ENCODE results near the gene FCN1.

FCN1 gene

GRCh38 chr9:134964271-134965055 is 46.8 kb upstream of the FCN1 start:
- peaks cover 30% of the 10 kb centered on the region for H3K27me3 Mint-ChIP-seq (ENCODE audit: low read depth)
- TF ChIP-seq, protein P1, sequence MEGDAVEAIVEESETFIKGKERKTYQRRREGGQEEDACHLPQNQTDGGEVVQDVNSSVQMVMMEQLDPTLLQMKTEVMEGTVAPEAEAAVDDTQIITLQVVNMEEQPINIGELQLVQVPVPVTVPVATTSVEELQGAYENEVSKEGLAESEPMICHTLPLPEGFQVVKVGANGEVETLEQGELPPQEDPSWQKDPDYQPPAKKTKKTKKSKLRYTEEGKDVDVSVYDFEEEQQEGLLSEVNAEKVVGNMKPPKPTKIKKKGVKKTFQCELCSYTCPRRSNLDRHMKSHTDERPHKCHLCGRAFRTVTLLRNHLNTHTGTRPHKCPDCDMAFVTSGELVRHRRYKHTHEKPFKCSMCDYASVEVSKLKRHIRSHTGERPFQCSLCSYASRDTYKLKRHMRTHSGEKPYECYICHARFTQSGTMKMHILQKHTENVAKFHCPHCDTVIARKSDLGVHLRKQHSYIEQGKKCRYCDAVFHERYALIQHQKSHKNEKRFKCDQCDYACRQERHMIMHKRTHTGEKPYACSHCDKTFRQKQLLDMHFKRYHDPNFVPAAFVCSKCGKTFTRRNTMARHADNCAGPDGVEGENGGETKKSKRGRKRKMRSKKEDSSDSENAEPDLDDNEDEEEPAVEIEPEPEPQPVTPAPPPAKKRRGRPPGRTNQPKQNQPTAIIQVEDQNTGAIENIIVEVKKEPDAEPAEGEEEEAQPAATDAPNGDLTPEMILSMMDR (IDR thresholded peaks at IDR 0.05; ENCODE audit: unreplicated experiment in 3 of 3) = no peak
- H3K9me3 Mint-ChIP-seq = no peaks in the 10 kb centered on the region
- no peak overlapping the region for H3K27ac Mint-ChIP-seq
- H3K4me3 Mint-ChIP-seq = no peak overlapping the region
- peaks cover 22% of the 10 kb centered on the region for H3K4me1 Mint-ChIP-seq
- no peaks in the 10 kb centered on the region for H3K36me3 Mint-ChIP-seq (ENCODE audit: low read depth)

DNA sequence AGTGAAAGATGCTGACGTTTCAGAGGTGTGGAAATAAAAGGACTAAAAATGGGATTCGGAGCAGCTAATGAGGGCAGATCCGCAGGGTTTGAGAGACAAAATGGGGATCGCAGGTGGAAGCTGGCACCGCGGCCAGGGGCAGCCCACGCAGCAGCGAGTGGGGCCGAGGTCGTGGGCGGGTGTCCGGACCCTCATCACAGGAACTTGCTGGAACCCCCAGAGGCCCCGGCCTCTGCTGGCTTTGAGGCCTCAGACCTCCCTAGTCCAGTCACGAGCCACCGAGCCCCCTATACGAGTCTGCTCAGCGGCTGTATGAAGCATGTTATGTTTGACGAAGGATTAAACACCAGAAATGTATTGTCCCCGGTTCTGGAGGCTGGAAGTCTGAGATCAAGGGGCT is 45.8 kb upstream of the FCN1 start:
- Mint-ChIP-seq H3K9me3 (no peaks in the 10 kb centered on the region), H3K27me3 (ENCODE audit: low read depth) (peaks cover 28% of the 10 kb centered on the region), H3K4me1 (peaks cover 22% of the 10 kb centered on the region), H3K36me3 (ENCODE audit: low read depth) (no peaks in the 10 kb centered on the region), H3K27ac (no peak overlapping the region), H3K4me3 (no peak overlapping the region)
- TF ChIP-seq, protein P1 (IDR thresholded peaks at IDR 0.05; ENCODE audit: unreplicated experiment in 3 of 3) = no peak

GRCh38 chr9:134962973-134963364 is 45.3 kb upstream of the FCN1 start:
- Mint-ChIP-seq H3K27ac (no peak overlapping the region), H3K36me3 (ENCODE audit: low read depth) (no peaks in the 10 kb centered on the region), H3K4me3 (no peak overlapping the region), H3K9me3 (no peaks in the 10 kb centered on the region), H3K4me1 (peaks cover 18% of the 10 kb centered on the region), H3K27me3 (ENCODE audit: low read depth) (peaks cover 28% of the 10 kb centered on the region)
- TF ChIP-seq, protein P1 (IDR thresholded peaks at IDR 0.05; ENCODE audit: unreplicated experiment in 3 of 3) = no peak

- Mint-ChIP-seq H3K27ac (no peak overlapping the region), H3K9me3 (no peaks in the 10 kb centered on the region), H3K27me3 (ENCODE audit: low read depth) (peaks cover 24% of the 10 kb centered on the region), H3K4me1 (peaks cover 12% of the 10 kb centered on the region), H3K4me3 (no peak overlapping the region), H3K36me3 (ENCODE audit: low read depth) (no peaks in the 10 kb centered on the region)
- TF ChIP-seq, protein P1 (IDR thresholded peaks at IDR 0.05; ENCODE audit: unreplicated experiment in 3 of 3) = no peak
Measured at GRCh38 chr9:134962065-134962972, 44.6 kb upstream of the FCN1 start.

DNA sequence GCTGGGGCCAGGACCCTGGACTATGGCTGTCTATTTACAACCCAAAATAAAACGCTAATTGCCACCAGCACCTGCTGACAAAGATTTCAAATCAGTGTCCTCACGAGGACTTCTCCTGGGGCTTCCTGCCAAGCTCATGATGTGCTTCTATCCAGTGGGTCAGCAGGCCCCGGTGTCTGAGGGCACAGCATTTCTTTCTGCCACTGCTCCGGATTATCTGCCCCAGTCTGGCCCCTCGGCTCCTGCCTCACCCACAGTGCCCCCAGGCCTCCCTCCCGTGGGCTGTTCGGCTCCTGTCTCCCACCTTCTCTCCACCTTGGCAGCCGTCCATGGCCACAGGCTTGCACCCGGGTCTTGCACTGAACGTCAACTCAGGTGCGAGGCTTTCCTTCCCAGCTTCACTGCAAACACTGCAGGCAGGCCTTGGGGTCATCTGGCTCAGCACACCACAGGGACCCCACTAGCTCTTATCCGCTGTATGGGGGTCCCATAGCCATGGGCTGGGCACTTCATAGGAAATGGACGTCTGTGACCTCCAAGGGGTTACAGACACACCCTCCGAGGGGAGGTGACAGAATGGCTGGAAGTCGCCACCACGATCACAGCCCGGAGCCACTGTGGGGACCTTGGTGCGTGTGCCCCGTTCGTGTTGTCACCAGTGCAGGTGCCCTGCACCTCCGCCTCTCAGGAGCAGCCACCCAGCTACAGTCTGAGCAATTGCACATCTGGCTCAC is 43.8 kb upstream of the FCN1 start:
- Mint-ChIP-seq H3K27ac (no peak overlapping the region), H3K9me3 (no peaks in the 10 kb centered on the region), H3K4me1 (peaks cover 9% of the 10 kb centered on the region), H3K36me3 (ENCODE audit: low read depth) (no peaks in the 10 kb centered on the region), H3K27me3 (ENCODE audit: low read depth) (peaks cover 23% of the 10 kb centered on the region), H3K4me3 (no peak overlapping the region)
- TF ChIP-seq, protein P1 (IDR thresholded peaks at IDR 0.05; ENCODE audit: unreplicated experiment in 3 of 3) = no peak
